Activated T-cell treated with anti-CD3 and anti-CD28 coated beads for 4 hours (primary cell): ENCODE data around the gene FADS3.
"Not testable (repeated sequence)": the region's sequence is repeated elsewhere in the genome, so short reads cannot be mapped to it uniquely, and the experiment has no call there.

Experiments
- DNase-seq: peaks from one replicate; pipeline ENCODE4 v3.0.0-alpha.2; 2020

The FADS3 gene

DNA sequence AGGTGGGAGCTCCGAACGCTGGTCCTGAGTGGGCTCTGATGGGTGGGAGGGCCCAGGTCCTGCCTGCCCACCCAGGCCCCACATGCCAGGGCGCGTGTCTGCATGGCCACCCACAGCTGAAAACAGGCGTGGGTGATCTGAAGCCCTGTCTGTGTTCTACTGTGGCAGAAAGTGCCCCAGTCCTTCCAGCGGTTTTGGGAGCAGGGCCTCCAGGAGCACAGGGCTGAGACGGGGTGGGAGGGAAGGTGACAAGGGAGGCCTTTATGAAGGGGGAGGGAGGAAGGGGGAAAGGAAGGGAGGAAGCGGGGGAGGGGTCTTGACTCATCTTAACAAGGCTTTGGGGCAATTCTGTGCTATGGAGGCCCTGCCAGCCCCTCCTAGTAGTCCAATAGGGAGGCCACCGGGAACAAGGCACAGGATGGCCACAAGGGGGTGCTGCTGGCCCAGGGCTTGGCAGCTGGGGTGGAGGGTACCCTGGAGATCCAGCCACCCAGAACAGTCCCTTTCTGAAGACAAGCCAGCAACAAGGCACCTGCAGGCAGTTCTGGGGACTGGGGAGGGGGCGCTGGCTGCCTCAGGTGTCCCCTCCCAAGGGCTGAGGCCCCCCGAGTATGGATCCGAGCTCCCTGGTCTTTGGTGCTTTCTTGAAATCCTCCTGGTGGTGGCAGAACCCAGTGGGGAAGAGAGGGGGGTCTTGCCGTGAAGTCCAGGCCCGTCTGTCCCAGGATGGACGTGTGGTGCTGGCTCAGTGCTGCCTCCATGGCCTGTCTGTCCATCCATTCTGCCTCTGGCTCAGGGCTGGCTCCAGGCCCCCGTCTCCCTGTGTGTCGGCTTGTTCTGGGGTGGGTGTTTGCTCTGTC lies 6.3 kb upstream of the FADS3 start:
- DNase-seq = peak; percentile 73

DNA sequence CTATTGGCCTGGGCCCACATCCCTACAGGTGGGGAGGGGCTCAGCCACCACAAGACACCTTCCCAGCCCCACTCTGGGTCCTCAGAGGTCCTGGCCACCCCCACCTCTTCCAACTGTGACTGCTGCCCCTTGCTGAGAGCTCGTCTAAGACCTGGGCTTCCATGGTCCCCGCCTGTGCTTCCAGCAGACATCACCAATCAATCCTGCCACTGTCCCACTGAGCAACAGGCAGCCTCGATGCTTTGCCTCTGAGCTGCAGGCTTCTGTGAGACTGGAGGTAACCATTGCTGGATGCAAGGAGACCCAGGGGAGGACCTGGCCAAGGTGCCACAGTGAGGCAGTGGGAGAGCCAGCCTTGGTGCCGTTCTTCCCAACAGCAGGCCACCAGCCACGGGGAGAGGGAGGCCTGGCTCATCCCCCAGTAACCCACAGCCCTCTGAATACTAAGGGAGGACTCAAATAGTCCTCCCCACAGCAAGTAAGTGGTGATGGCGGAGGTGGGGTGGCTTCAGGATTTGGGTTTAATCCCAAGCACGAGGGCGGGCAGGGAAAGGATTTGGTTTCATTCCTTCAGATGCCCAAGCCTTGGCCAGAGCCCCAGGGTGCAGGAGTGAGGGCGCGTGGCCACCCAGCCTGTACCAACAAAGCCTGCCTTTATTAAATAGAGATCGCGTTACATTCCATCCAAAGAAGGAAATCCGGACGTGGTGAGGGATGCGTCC lies 5.5 kb upstream of the FADS3 start:
- DNase-seq = no peak

GRCh38 chr11:61895718-61896059 lies 4.3 kb upstream of the FADS3 start:
- DNase-seq = no peak

DNA sequence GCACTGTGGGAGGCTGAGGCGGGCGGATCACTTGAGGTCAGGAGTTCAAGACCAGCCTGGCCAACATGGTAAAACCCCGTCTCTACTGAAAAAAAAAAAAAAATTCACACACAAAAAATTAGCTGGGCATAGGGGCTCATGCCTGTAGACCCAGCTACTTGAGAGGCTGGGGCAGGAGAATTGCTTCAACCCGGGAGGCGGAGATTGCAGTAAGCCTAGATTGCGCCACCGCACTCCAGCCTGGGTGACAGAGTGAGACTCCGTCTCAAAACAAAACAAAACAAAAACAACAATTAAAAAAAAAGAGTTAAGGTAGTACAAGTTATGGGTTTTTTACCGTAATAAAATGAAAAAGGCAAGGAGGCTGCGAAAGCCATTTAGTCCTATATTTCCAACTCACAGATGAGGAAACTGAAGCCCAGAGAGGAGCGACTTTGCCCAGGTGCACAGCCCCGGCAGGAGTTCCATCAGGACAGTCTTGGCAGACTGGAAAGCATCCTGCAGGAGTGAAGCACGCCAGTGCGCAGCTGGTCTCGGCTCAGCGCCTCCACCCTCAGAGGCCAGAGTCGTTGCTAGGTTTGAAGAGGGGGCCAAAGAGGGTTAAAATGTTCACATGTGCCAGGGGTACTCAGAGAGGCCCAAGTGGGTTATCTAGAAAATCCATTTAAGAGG lies 3.8 kb upstream of the FADS3 start:
- DNase-seq = no peak

- DNase-seq = no peak
Observed at GRCh38 chr11:61893981-61894380, 2.6 kb upstream of the FADS3 start.

- no peak for DNase-seq
Observed at GRCh38 chr11:61892085-61892370, 683 bp upstream of the FADS3 start.

DNA sequence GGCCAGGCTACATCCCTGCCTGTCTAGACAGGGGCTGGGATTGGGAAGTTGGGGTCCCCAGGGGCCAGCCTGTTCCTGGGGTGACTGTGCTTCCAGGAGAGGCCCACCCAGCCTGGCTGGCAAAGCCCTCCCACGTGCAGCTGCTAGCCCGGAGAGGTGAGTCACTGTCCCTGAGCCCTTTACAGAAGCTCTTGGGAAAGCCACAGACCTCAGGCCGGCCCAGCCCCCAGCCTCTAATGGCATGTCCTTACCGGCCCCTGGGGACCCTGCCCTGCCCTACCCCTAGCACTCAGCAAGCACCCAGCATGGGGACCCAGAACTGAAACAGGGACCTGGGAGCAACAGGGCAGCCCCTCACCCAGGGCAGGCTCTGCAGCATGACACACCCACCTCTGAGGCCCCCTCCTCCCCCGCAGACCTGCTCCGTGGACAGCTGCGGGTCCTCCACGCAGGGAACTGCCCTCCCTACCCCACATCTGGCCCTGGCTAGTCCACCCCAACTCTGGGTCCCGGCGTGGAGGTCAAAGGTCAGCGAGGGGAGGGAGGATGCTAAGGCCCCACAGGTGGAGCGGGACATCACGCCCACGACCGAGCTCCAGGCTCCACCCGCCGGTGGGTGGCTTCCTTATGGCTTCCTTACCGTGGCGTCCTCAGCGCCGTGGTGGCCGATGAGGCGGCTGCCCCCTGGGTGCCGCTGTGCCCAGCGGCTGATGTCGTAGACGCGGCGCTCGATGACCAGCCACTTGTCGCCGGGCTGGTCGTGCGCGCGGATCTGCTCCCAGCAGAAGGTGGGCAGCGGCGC lies 615 bp downstream of the FADS3 start:
- no peak for DNase-seq

DNA sequence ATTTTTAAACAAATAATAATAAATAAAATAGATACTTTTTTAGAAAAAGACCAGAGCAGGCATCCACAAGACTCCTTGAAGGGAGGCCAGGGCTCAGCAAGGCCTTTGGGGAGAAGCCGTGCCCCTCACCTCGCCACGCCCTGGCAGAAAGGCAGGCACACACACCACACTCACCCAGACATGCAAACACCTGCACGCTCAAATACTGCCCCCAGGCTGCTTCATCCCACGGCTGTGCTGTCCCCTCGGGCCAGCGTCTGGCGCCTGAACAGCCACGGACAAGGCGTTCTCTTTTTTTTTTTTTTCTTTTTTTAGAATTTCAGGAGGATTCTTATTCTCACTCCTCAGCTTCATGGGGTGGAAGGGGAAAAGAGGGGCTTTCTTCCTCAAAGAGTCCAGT lies 1.5 kb downstream of the FADS3 start:
- DNase-seq = no peak

- DNase-seq = no peak
Observed at GRCh38 chr11:61888590-61888989, 2.8 kb downstream of the FADS3 start.

DNA sequence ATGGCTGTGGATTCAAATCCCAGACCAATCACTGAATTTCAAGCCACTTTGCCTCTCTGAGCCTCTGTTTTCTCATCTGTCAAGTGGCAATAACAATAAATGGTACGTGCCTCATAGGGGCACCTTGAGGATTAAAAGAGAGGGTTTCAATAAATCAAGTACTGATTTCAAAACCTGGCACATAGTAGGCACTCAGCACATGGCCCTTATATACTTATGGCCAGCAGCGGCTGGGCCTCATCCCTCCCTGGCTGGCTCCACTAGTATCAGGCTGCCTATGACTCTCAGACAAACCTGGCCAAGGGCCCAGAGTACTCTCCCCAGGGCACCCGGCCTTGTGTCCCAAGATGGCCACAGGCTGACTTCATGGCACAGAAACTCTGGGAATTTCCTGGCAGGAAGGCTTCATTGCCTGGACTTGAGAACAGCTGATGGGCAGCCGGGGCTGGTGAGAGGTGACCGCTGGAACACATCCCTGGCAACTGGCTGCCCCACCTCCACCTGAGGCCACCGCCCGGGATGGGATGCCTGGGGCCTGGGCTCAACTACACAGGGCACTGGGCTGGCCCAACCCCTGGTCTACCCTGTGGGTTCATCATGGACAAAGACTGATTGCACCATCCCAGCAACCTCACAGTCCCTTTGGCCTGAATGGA lies 3.4 kb downstream of the FADS3 start:
- no peak for DNase-seq

- DNase-seq = no peak
Observed at GRCh38 chr11:61886643-61887042, 4.7 kb downstream of the FADS3 start.

DNA sequence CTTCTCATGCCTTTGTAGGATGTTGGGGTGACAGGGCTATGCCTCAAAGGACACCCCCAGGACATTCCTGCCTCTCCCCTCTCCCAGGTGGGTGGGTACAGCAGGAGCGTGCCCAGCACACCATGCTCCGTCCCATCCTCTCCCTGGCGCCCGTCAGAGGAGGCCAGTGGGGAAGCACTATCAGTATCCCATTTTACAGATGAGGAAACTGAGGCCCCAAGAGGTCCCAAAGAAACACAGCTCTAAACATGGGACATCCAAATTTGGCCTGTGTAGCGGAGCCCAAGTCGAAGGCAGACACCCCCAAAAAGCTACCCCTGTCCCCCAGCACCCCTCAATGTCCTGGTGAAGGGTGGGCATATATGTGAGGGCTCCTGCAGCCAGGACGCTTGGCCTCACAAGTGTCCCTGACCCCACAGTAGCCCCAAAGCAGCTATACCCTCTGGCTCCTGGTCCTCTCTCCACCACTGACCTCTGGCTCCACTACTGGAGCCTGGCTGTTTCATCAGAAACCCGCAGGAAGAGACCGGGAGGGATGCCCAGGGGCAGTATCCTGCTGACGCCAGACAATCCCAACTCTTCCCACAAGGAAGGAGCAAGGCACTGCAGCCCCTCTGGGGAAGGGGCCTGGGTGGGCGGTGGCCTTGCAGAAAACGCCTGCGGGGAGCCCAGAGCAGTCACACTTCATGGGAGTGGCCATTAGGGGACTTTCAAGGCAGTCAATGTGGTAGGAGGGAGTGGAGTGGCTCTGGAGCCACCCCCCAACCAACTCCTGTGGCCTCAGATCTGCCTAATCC lies 5.4 kb downstream of the FADS3 start:
- no peak for DNase-seq

- DNase-seq = no peak
Observed at GRCh38 chr11:61885166-61885778, 6.1 kb downstream of the FADS3 start.

DNA sequence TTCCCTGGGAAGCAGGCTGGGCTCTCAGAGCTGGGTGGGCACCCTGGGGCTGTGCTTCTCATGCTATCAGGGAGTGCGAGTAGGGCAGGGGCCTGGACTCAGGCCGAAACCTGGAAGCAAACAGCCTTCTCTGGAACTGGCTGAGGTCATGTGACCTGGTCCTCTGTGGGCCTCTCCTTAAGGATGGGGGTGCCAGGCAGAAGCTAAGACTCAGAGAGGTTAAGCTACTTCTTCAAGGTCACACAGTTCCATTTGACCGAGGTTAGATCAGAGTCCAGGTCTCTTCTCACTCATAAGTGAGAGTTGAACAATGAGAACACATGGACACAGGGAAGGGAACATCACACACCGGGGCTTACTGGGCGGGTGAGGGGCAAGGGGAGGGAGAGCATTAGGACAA lies 7.4 kb downstream of the FADS3 start:
- no peak for DNase-seq

GRCh38 chr11:61883327-61883726 lies 8.0 kb downstream of the FADS3 start:
- no peak for DNase-seq

DNA sequence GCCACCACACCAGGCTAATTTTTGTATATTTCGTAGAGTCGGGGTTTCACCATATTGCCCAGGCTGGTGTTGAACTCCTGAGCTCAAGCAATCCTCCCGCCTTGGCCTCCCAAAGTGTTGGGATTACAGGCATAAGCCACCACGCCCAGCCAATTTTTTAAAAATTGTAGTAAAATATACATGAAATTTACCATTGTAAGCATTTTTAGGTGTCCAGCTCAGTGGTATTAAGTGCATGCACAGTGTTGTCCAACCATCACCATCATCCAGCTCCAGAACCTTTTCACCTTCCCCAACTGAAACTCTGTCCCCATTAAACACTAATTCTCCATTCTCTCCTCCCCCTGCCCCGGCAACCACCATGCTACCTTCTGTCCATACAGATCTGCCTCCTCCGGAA lies 8.5 kb downstream of the FADS3 start:
- DNase-seq = no peak

DNA sequence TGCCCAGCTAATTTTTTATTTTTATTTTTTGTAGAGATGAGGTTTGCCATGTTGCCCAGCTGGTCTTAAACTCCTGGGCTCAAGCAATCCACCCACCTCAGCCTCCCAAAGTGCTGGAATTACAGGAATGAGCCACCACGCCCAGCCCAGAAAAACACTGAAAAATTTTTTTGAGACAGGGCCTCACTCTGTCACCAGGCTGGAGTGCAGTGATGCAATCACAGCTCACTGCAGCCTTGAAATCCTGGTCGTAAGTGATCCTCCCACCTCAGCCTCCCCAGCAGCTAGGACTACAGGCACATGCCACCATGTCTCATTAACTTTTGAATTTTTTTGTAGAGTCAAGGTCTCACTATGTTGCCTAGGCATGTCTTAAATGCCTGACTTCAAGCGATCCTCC lies 9.1 kb downstream of the FADS3 start:
- DNase-seq = not testable (repeated sequence)

DNA sequence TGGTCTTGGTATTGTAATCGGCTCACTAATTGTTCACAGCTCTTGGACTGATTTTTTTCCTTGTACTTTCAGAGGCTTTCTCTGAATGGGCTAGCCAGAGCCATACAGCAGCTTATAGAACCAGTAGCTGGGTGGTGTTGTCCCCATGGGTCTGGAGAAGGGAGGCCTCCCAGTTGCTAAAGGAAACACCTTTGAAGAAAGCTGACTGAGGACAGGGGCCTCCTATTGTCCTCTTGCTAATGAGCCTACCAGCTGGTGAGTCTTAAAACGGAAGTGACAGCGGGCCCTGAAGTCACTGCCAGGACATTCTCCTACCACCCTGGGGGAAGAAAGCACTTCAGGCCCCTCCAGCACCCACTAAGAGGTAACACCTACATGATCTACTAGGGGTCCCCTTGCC lies 9.9 kb downstream of the FADS3 start:
- no peak for DNase-seq

GRCh38 chr11:61880454-61880853 lies 10.9 kb downstream of the FADS3 start:
- DNase-seq = no peak

- DNase-seq = no peak
Observed at GRCh38 chr11:61880031-61880430, 11.3 kb downstream of the FADS3 start.

GRCh38 chr11:61879152-61879551 lies 12.2 kb downstream of the FADS3 start:
- DNase-seq = no peak

DNA sequence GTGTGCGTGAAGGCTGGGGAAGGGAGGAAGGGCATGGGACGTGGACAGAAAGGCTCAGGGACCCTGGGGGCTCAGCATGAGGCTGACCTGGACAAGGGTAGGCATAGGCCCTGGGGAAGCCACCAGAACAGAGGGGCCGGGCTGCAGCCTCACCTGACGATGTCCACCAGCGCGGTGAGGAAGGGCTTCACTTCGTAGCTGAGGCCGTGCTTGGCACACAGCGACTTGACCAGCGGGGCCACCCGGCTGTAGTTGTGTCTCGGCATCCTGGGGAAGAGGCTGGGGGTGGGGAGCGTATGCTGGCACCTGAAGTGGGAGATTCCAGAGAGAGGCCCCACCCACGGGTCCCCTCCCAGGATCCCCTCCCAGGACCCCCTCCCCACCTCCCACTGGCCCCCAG lies 15.6 kb downstream of the FADS3 start:
- no peak for DNase-seq
